HCT116 (cell line): ENCODE measurements around the gene PDE4B.

ENCODE experiments used
- ATF3 ChIP-seq: IDR thresholded peaks from 2 replicates; pipeline ENCODE4 v1.6.1; 2012
- CEBPB ChIP-seq: IDR thresholded peaks from 2 replicates; pipeline ENCODE4 v1.6.1; 2012; ENCODE audit warnings: low read depth
- CTCF ChIP-seq, 3 experiments: fragments of 200-600 bp in 1 of 3; sonication (generic) in 1 of 3; IDR thresholded peaks in 2 of 3; conservative IDR thresholded peaks in 1 of 3; 2 replicates each; pipeline ENCODE4 v1.5.1; 2012 to 2017; ENCODE audit warnings: low read depth in 2 of 3, low read length in 2 of 3, antibody characterized with exemption in 1 of 3, borderline replicate concordance in 1 of 3, control low read depth in 1 of 3, mild to moderate bottlenecking in 1 of 3, mixed read lengths in 1 of 3, mixed run types in 1 of 3, moderate library complexity in 1 of 3; ENCODE audit not compliant: insufficient read depth in 1 of 3
- EZH2phosphoT487 ChIP-seq: fragments of 200-600 bp; IDR thresholded peaks from 2 replicates; pipeline ENCODE4 v1.6.1; 2018; ENCODE audit warnings: antibody characterized with exemption, borderline replicate concordance
- POLR2A ChIP-seq: IDR thresholded peaks from 2 replicates; pipeline ENCODE4 v1.7.0; 2011; ENCODE audit warnings: borderline replicate concordance; ENCODE audit not compliant: insufficient read depth, insufficient read length; ENCODE audit errors: extremely low read depth
- POLR2AphosphoS5 ChIP-seq: IDR thresholded peaks from 2 replicates; pipeline ENCODE4 v1.6.1; 2011; ENCODE audit warnings: mild to moderate bottlenecking, low read depth, low read length, moderate library complexity
- REST ChIP-seq: IDR thresholded peaks from 2 replicates; pipeline ENCODE4 v1.6.1; 2012; ENCODE audit warnings: low read depth
- SIN3A ChIP-seq: IDR thresholded peaks from 2 replicates; pipeline ENCODE4 v1.6.1; 2012; ENCODE audit warnings: low read depth
- YY1 ChIP-seq: IDR thresholded peaks from 2 replicates; pipeline ENCODE4 v1.6.1; 2011; ENCODE audit warnings: low read length, low read depth, moderate library complexity, mild to moderate bottlenecking; ENCODE audit not compliant: insufficient replicate concordance; ENCODE audit errors: extremely low read depth

- TF ChIP-seq ATF3, result no peak
- no peak for TF ChIP-seq POLR2A
- TF ChIP-seq POLR2AphosphoS5, result no peak
- no peak for TF ChIP-seq YY1
- peak; percentile 39; the same call in 1 of the 2 replicates for TF ChIP-seq CEBPB
- 0 out of 2 replicates have a peak, but pooled peaks have one; percentile 28 for TF ChIP-seq SIN3A
- TF ChIP-seq REST, result no peak
- TF ChIP-seq CTCF (IDR thresholded peaks at IDR 0.05 in 2 of 3, conservative IDR thresholded peaks at IDR 0.05 in 1 of 3; ENCODE audit: borderline replicate concordance in 1 of 3, insufficient read depth in 1 of 3, low read depth in 2 of 3, low read length in 2 of 3), result no peak
- TF ChIP-seq EZH2phosphoT487, result no peak
Measured at GRCh38 chr1:66267201-66267940, 474.7 kb downstream of the PDE4B start.
